CD4-positive, alpha-beta memory T cell (primary cell): ENCODE data around the gene TRPT1. TPM values are rescaled to one million over a fixed set of nuclear protein-coding genes. Genes with fewer than 3 reads are reported as not detected.

Experiments used
- CTCF ChIA-PET: fragments of 350-600 bp; sonication (Branson Sonifier 250); formaldehyde crosslinking; loops from one replicate; lab custom pipeline; 2021; ENCODE audit warnings: inconsistent platforms; ENCODE audit not compliant: partially characterized antibody; lab: Charles Lee
- POLR2A ChIA-PET: fragments of 350-600 bp; sonication (Branson Sonifier 250); formaldehyde crosslinking; loops from one replicate; lab custom pipeline; 2021; ENCODE audit not compliant: partially characterized antibody; lab: Charles Lee
- DNase-seq, 5 donors: peaks; one replicate each; pipeline versions ENCODE4 v3.0.0 to v3.0.0-alpha.2; 2020 to 2022; ENCODE audit warnings: mixed read lengths in 1 of 5
- H3K27ac ChIP-seq: one replicate; pipeline ENCODE4 v1.7.0; 2013; ENCODE audit warnings: low read depth, low read length
- H3K27me3 ChIP-seq: 2 replicates; pipeline ENCODE4 v1.7.0; 2013; ENCODE audit warnings: mild to moderate bottlenecking, low read length, moderate library complexity; ENCODE audit not compliant: insufficient read depth
- H3K36me3 ChIP-seq: 2 replicates; pipeline ENCODE4 v1.7.0; 2013; ENCODE audit warnings: mild to moderate bottlenecking, low read length, moderate library complexity; ENCODE audit not compliant: insufficient read depth
- H3K4me1 ChIP-seq: 2 replicates; pipeline ENCODE4 v1.7.0; 2013; ENCODE audit warnings: mild to moderate bottlenecking, low read length, moderate library complexity; ENCODE audit not compliant: insufficient read depth
- H3K4me3 ChIP-seq, 2 donors: one replicate each; pipeline ENCODE4 v1.7.0; 2013; ENCODE audit warnings: low read length in 2 of 2, mild to moderate bottlenecking in 1 of 2
- H3K9me3 ChIP-seq, 2 donors: one replicate each; pipeline ENCODE4 v1.7.0; 2013; ENCODE audit warnings: low read length in 2 of 2, control low read depth in 1 of 2; ENCODE audit not compliant: control insufficient read depth in 1 of 2
- H3K27ac Mint-ChIP-seq, 7 donors: one replicate each; pipeline ENCODE4 v1.8.0; 2020 to 2021; ENCODE audit warnings: mixed read lengths in 7 of 7, mild to moderate bottlenecking in 6 of 7, inconsistent platforms in 3 of 7, moderate library complexity in 3 of 7
- H3K27me3 Mint-ChIP-seq, 2 donors: one replicate each; pipeline ENCODE4 v1.8.0; 2020 to 2021; ENCODE audit warnings: mixed read lengths in 2 of 2
- H3K36me3 Mint-ChIP-seq, 2 donors: one replicate each; pipeline ENCODE4 v1.8.0; 2020 to 2021; ENCODE audit warnings: mixed read lengths in 2 of 2, inconsistent platforms in 1 of 2, mild to moderate bottlenecking in 1 of 2
- H3K4me1 Mint-ChIP-seq, 4 donors: one replicate each; pipeline ENCODE4 v1.8.0; 2020 to 2021; ENCODE audit warnings: mixed read lengths in 4 of 4, mild to moderate bottlenecking in 1 of 4
- H3K4me3 Mint-ChIP-seq, 8 donors: one replicate each; pipeline ENCODE4 v1.8.0; 2020 to 2021; ENCODE audit warnings: mixed read lengths in 8 of 8, mild to moderate bottlenecking in 7 of 8, moderate library complexity in 6 of 8, inconsistent platforms in 3 of 8
- H3K9me3 Mint-ChIP-seq, 8 donors: one replicate each; pipeline ENCODE4 v1.8.0; 2020 to 2021; ENCODE audit warnings: mixed read lengths in 8 of 8, mild to moderate bottlenecking in 5 of 8, inconsistent platforms in 3 of 8, moderate library complexity in 1 of 8
- intact Hi-C: fragments of 100-400 bp; cut with micrococcal nuclease; formaldehyde crosslinking; loops from one replicate; pipeline ENCODE4 v1.15.1; 2023
- polyA plus RNA-seq, 2 donors: library from polyadenylated mRNA; unstranded; fragments of 300-500 nt; fragmentation: Illumina TruSeq; gene quantifications; one replicate each; pipeline ENCODE4 v1.2.3, GENCODE V29; 2021
- total RNA-seq, 2 experiments: library from RNA; stranded (reverse); gene quantifications; one replicate each; pipeline ENCODE4 v1.2.3, GENCODE V29; 2021

TRPT1 gene
- total RNA-seq (10 to 100 TPM; 37.6 to 42.1 TPM), polyA plus RNA-seq (10 to 100 TPM; 31.1 to 35.3 TPM)

- H3K36me3 ChIP-seq, result peaks cover 16% of the 10 kb centered on the region
- intact Hi-C loops, result loop anchor here (1.0 kb wide), 4 partner anchors 8 to 40 kb away; partner anchors contain the start of genes FKBP2, STIP1 and VEGFB
- Mint-ChIP-seq H3K36me3 (peaks cover 0 to 16% of the 10 kb centered on the region in 2 donors), H3K4me1 (peaks cover 13 to 50% (median 28%) of the 10 kb centered on the region in 4 donors), H3K27ac (peak within 1 kb of the TSS; percentile 88 to 97 (median 93)), H3K9me3 (no peaks in the 10 kb centered on the region), H3K4me3 (peak within 1 kb of the TSS; percentile 89 to 94 (median 92)), H3K27me3 (no peaks in the 10 kb centered on the region)
- H3K4me3 ChIP-seq, result peak within 1 kb of the TSS; percentile 86 to 94
- peaks cover 43% of the 10 kb centered on the region for H3K4me1 ChIP-seq
- H3K9me3 ChIP-seq, result no peaks in the 10 kb centered on the region
- POLR2A ChIA-PET, result interaction anchor here (0.7 to 38.9 kb wide), 17 partner anchors 14 to 387 kb away, joined by 3 to 937 read pairs (median 11); partner anchors contain the start of genes BAD, ESRRA, FERMT3 and FKBP2
- H3K27me3 ChIP-seq, result no peaks in the 10 kb centered on the region
- CTCF ChIA-PET, result interaction anchor here (1.1 to 18.8 kb wide), 10 partner anchors 11 to 77 kb away, joined by 3 to 207 read pairs (median 4); partner anchors contain the start of genes CATSPERZ, ESRRA and FERMT3
- H3K27ac ChIP-seq, result peak within 1 kb of the TSS; percentile 77
- peak; percentile 82 to 88 (median 85) for DNase-seq
Measured at GRCh38 chr11:64225608-64226506, at the start of gene TRPT1, which contains the start of gene NUDT22. Gene TRPT1 (minus strand): TSS chr11:64226186. CDS start chr11:64225860, 326 bp downstream. Gene NUDT22 (plus strand): TSS chr11:64226274. CDS start chr11:64226653, 379 bp downstream.

GRCh38 chr11:64275031-64275800, 49.2 kb upstream of the TRPT1 start:
- no peak overlapping the region for H3K4me3 Mint-ChIP-seq
- H3K9me3 Mint-ChIP-seq, result peaks cover 0 to 12% (median 0%) of the 10 kb centered on the region in 8 donors
- intact Hi-C loops, result no loop called here
- ChIA-PET POLR2A (interaction anchor here (2.5 kb wide), 1 partner anchor 68 kb away, joined by 9 read pairs; the partner anchor contains the start of gene FERMT3), CTCF (no interaction called here)
- H3K36me3 Mint-ChIP-seq, result peaks cover 0 to 22% of the 10 kb centered on the region in 2 donors
- peak overlapping the region in 1 of 7 donors; percentile 15 for H3K27ac Mint-ChIP-seq
- H3K27me3 Mint-ChIP-seq, result peaks cover 0 to 1% of the 10 kb centered on the region in 2 donors
- Histone ChIP-seq H3K27ac (no peak overlapping the region), H3K27me3 (no peaks in the 10 kb centered on the region), H3K4me1 (peaks cover 6% of the 10 kb centered on the region), H3K36me3 (peaks cover 9% of the 10 kb centered on the region), H3K9me3 (no peaks in the 10 kb centered on the region), H3K4me3 (no peak overlapping the region)
- H3K4me1 Mint-ChIP-seq, result peaks cover 5 to 14% (median 6%) of the 10 kb centered on the region in 4 donors
- no peak for DNase-seq

GRCh38 chr11:64269540-64270220, 43.7 kb upstream of the TRPT1 start:
- CTCF ChIA-PET, result interaction anchor here (0.7 to 6.5 kb wide), 8 partner anchors 12 to 64 kb away, joined by 3 to 92 read pairs (median 5); partner anchors contain the start of genes BAD, CATSPERZ, ESRRA and FERMT3
- POLR2A ChIA-PET, result interaction anchor here (0.6 to 6.9 kb wide), 35 partner anchors 8 to 1679 kb away, joined by 3 to 289 read pairs (median 5); partner anchors contain the start of genes BAD, CATSPERZ, CCDC88B and COX8A
- Histone ChIP-seq H3K4me3 (peak overlapping the region; percentile 93 to 98), H3K9me3 (no peaks in the 10 kb centered on the region), H3K36me3 (no peaks in the 10 kb centered on the region), H3K27ac (peak overlapping the region; percentile 93), H3K27me3 (no peaks in the 10 kb centered on the region), H3K4me1 (peaks cover 20% of the 10 kb centered on the region)
- H3K9me3 Mint-ChIP-seq, result peaks cover 0 to 13% (median 0%) of the 10 kb centered on the region in 8 donors
- H3K4me1 Mint-ChIP-seq, result peaks cover 9 to 36% (median 19%) of the 10 kb centered on the region in 4 donors
- peak overlapping the region; percentile 93 to 100 (median 96) for H3K4me3 Mint-ChIP-seq
- peaks cover 0 to 4% of the 10 kb centered on the region in 2 donors for H3K27me3 Mint-ChIP-seq
- DNase-seq, result peak; percentile 98
- H3K27ac Mint-ChIP-seq, result peak overlapping the region; percentile 98 to 100 (median 99)
- H3K36me3 Mint-ChIP-seq, result peaks cover 0 to 20% of the 10 kb centered on the region in 2 donors
- intact Hi-C loops, result loop anchor here (1.0 kb wide), 9 partner anchors 16 to 84 kb away; partner anchors contain the start of genes DNAJC4, ESRRA, FKBP2 and GPR137

GRCh38 chr11:64268893-64269539, 43.0 kb upstream of the TRPT1 start:
- H3K27me3 ChIP-seq, result no peaks in the 10 kb centered on the region
- peaks cover 20% of the 10 kb centered on the region for H3K4me1 ChIP-seq
- POLR2A ChIA-PET, result interaction anchor here (0.7 to 6.9 kb wide), 24 partner anchors 8 to 1428 kb away, joined by 3 to 289 read pairs (median 6); partner anchors contain the start of genes BAD, CATSPERZ, CCDC88B and COX8A
- peak overlapping the region; percentile 93 to 98 for H3K4me3 ChIP-seq
- Mint-ChIP-seq H3K4me1 (peaks cover 9 to 36% (median 19%) of the 10 kb centered on the region in 4 donors), H3K9me3 (peaks cover 0 to 13% (median 0%) of the 10 kb centered on the region in 8 donors), H3K27me3 (peaks cover 0 to 4% of the 10 kb centered on the region in 2 donors), H3K27ac (peak overlapping the region; percentile 95 to 100 (median 98)), H3K4me3 (peak overlapping the region; percentile 92 to 100 (median 96)), H3K36me3 (peaks cover 0 to 20% of the 10 kb centered on the region in 2 donors)
- peak overlapping the region; percentile 93 for H3K27ac ChIP-seq
- peak in 1 of 5 donors; percentile 37 for DNase-seq
- H3K9me3 ChIP-seq, result no peaks in the 10 kb centered on the region
- H3K36me3 ChIP-seq, result no peaks in the 10 kb centered on the region
- CTCF ChIA-PET, result interaction anchor here (1.0 to 6.5 kb wide), 7 partner anchors 14 to 63 kb away, joined by 3 to 92 read pairs (median 7); partner anchors contain the start of genes BAD, CATSPERZ, ESRRA and FERMT3
- intact Hi-C loops, result loop anchor here (1.0 kb wide), 3 partner anchors 18 to 65 kb away; partner anchors contain the start of gene PLCB3

GRCh38 chr11:64268025-64268892, 42.3 kb upstream of the TRPT1 start:
- H3K9me3 Mint-ChIP-seq, result peaks cover 0 to 13% (median 0%) of the 10 kb centered on the region in 8 donors
- Histone ChIP-seq H3K27me3 (no peaks in the 10 kb centered on the region), H3K4me3 (peak overlapping the region; percentile 93 to 98), H3K27ac (peak overlapping the region; percentile 93), H3K36me3 (no peaks in the 10 kb centered on the region), H3K4me1 (peaks cover 20% of the 10 kb centered on the region), H3K9me3 (no peaks in the 10 kb centered on the region)
- H3K36me3 Mint-ChIP-seq, result peaks cover 0 to 20% of the 10 kb centered on the region in 2 donors
- peak overlapping the region; percentile 92 to 100 (median 96) for H3K4me3 Mint-ChIP-seq
- H3K27me3 Mint-ChIP-seq, result peaks cover 0 to 4% of the 10 kb centered on the region in 2 donors
- H3K4me1 Mint-ChIP-seq, result peaks cover 9 to 36% (median 19%) of the 10 kb centered on the region in 4 donors
- DNase-seq, result no peak
- CTCF ChIA-PET, result interaction anchor here (0.8 to 6.5 kb wide), 9 partner anchors 13 to 62 kb away, joined by 3 to 92 read pairs (median 7); partner anchors contain the start of genes BAD, CATSPERZ, ESRRA and FERMT3
- peak overlapping the region; percentile 95 to 100 (median 98) for H3K27ac Mint-ChIP-seq
- POLR2A ChIA-PET, result interaction anchor here (0.7 to 6.9 kb wide), 19 partner anchors 10 to 598 kb away, joined by 3 to 289 read pairs (median 6); partner anchors contain the start of genes BAD, CATSPERZ, CCDC88B and COX8A
- intact Hi-C loops, result no loop called here
